Lower leg skin (tissue), 3 donors: ENCODE data around the gene PRPF40A.

Source experiments
- POLR2A ChIP-seq, 2 donors: fragments of 450-650 bp; IDR thresholded peaks; one replicate each; pipeline ENCODE4 v1.6.1; 2016 to 2017; ENCODE audit warnings: antibody characterized with exemption in 2 of 2, mild to moderate bottlenecking in 1 of 2, moderate library complexity in 1 of 2
- TF ChIP-seq, protein P1 (sequence below), 3 donors: fragments of 450-650 bp; IDR thresholded peaks; one replicate each; pipeline ENCODE4 v1.5.1; 2016; ENCODE audit warnings: antibody characterized with exemption in 3 of 3, mild to moderate bottlenecking in 3 of 3, moderate library complexity in 2 of 3

DNA sequence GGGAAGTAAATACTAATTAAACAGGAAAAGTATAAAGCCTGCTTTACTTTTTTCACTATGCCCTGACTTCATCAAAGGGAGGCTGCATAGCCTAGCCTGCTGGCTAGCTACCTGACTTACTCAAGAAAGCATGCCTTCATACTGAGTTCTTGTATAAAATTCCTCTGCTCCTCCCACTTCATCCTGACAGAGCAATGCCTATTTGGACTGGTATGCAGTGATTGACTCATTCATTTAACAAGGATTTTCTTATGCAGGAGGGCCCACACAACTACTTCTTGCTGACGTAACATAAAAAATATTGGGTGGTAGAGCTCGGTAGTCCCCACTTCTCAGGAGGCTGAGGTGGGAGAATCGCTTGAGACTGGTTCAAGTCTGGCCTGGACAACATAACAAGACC is 70.5 kb downstream of the PRPF40A start:
- TF ChIP-seq POLR2A (IDR thresholded peaks at IDR 0.05) = no peak
- TF ChIP-seq, protein P1, sequence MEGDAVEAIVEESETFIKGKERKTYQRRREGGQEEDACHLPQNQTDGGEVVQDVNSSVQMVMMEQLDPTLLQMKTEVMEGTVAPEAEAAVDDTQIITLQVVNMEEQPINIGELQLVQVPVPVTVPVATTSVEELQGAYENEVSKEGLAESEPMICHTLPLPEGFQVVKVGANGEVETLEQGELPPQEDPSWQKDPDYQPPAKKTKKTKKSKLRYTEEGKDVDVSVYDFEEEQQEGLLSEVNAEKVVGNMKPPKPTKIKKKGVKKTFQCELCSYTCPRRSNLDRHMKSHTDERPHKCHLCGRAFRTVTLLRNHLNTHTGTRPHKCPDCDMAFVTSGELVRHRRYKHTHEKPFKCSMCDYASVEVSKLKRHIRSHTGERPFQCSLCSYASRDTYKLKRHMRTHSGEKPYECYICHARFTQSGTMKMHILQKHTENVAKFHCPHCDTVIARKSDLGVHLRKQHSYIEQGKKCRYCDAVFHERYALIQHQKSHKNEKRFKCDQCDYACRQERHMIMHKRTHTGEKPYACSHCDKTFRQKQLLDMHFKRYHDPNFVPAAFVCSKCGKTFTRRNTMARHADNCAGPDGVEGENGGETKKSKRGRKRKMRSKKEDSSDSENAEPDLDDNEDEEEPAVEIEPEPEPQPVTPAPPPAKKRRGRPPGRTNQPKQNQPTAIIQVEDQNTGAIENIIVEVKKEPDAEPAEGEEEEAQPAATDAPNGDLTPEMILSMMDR (IDR thresholded peaks at IDR 0.05) = no peak
